Measurements from ENCODE around the gene BPGM. TPM values are rescaled to one million over a fixed set of nuclear protein-coding genes. Genes with fewer than 3 reads are reported as not detected.

Gene BPGM
- total and polyA plus RNA-seq, 2 experiments from 2014 or later: 16.9 TPM

GRCh38 chr7:134703241-134703594, 56.6 kb downstream of the BPGM start:
- peak overlapping the region; percentile 78 for H2AFZ ChIP-seq
- DNase-seq (ENCODE audit: low spot score) (no peak), ATAC-seq (no peak)
- no peak overlapping the region for H3K4me2 ChIP-seq
- TF ChIP-seq EZH2 (IDR thresholded peaks at IDR 0.05; ENCODE audit: low read depth, unreplicated experiment): no peak
- TF ChIP-seq CTCF (conservative IDR thresholded peaks at IDR 0.05; ENCODE audit: low read depth in 2 of 2): no peak
- no peak for TF ChIP-seq ZNF331 (CRISPR knock-in tag; IDR thresholded peaks at IDR 0.05; ENCODE audit: low read depth)
- no peak for TF ChIP-seq NANOG (IDR thresholded peaks at IDR 0.05; ENCODE audit: borderline replicate concordance)
- TF ChIP-seq JUNB (IDR thresholded peaks at IDR 0.05; ENCODE audit: unreplicated experiment): no peak
- no peak for TF ChIP-seq POLR2AphosphoS5 (IDR thresholded peaks at IDR 0.05; ENCODE audit: low read depth)
- TF ChIP-seq ETS1 (IDR thresholded peaks at IDR 0.05): no peak
- no peak for TF ChIP-seq EZH2phosphoT487 (IDR thresholded peaks at IDR 0.05; ENCODE audit: unreplicated experiment)
- no peak for TF ChIP-seq ZNF114 (CRISPR knock-in tag; IDR thresholded peaks at IDR 0.05)
- no peak for TF ChIP-seq ZNF462 (CRISPR knock-in tag; IDR thresholded peaks at IDR 0.05)
- TF ChIP-seq REST (IDR thresholded peaks at IDR 0.05; ENCODE audit: unreplicated experiment): no peak
- TF ChIP-seq STAT1 (IDR thresholded peaks at IDR 0.05; ENCODE audit: unreplicated experiment): no peak
- no peak for TF ChIP-seq CREB1 (CRISPR knock-in tag; IDR thresholded peaks at IDR 0.05; ENCODE audit: low read depth)
- no peaks in the 10 kb centered on the region for H3K27me3 ChIP-seq (ENCODE audit: insufficient read depth)
- H3K4me3 ChIP-seq: no peak overlapping the region
- H3K9me3 Mint-ChIP-seq: no peaks in the 10 kb centered on the region; the same call in 2 of the 3 replicates
- H3K79me2 ChIP-seq (replicated peaks; ENCODE audit: insufficient read depth): no peaks in the 10 kb centered on the region
- no peaks in the 10 kb centered on the region for H4K20me1 ChIP-seq (replicated peaks; ENCODE audit: insufficient read depth)
- H3K9me2 ChIP-seq (ENCODE audit: insufficient read depth): no peaks in the 10 kb centered on the region
- peaks cover 3% of the 10 kb centered on the region for H3K27me3 Mint-ChIP-seq (ENCODE audit: insufficient read depth, low read depth, poor library complexity)
- H3F3A ChIP-seq (replicated peaks; ENCODE audit: low read depth): no peaks in the 10 kb centered on the region
- H3K4me1 ChIP-seq (ENCODE audit: insufficient read depth): peaks cover 18% of the 10 kb centered on the region
- no peak overlapping the region for H3K27ac Mint-ChIP-seq
- H3K4me3 Mint-ChIP-seq: no peak overlapping the region
- H3K36me3 ChIP-seq (ENCODE audit: insufficient read depth): no peaks in the 10 kb centered on the region
- H3K27ac ChIP-seq (ENCODE audit: low read depth): no peak overlapping the region
- H3K36me3 Mint-ChIP-seq (ENCODE audit: low read depth): no peaks in the 10 kb centered on the region
- H3K4me1 Mint-ChIP-seq: peaks cover 15% of the 10 kb centered on the region; the same call in 2 of the 3 replicates
